Amniotic stem cell (primary cell): Measurements from ENCODE around the gene APH1A.
"Not testable (repeated sequence)": the region's sequence is repeated elsewhere in the genome, so short reads cannot be mapped to it uniquely, and the experiment has no call there.

Source experiments
- DNase-seq: peaks from one replicate; lab custom pipeline; 2025; lab: John Stamatoyannopoulos, UW

Gene APH1A

DNA sequence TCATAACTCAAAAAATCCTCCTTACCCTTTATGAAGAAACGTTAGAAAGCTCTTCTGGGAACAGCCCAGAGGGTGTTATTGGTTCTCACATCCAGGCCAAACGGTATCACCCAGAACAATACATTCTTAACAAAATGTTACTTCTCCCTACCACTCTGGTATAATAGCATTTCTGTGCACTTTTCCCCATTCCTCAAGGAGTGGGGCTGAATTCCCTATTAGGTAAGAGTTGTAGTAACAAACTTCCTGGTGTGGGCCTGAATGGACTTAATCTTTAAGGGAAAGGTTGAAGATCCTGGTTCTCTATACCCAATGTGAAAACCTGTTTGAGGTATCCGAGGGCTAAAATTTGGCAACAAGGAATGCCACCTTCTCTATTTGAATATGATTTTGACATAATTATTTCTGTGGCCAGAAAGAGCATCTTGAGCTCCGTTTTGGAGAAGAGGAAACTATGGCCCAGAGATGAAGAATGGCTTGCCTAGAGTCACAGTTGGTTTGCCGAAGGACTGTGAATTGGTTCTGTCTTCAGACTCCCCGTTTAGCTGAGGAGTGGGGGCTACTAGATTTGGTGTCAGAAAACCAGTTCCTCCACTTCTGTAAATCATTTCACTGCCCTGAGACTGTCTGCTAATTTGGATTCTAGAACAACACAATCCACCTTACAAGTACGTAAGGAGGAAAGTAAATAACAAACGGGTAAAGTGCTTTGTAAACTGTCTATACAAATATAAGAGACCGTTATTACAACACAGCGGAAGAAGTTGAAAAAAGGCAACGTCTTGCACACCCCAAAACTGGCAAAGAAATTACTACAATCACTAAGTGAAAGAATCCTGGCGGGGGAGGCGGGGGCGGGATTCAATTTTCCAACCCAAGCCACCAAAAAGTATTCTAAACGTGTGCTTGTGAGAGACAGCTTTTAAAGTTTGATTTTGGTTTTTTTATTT is 35.2 kb downstream of the APH1A start:
- DNase-seq = no peak

DNA sequence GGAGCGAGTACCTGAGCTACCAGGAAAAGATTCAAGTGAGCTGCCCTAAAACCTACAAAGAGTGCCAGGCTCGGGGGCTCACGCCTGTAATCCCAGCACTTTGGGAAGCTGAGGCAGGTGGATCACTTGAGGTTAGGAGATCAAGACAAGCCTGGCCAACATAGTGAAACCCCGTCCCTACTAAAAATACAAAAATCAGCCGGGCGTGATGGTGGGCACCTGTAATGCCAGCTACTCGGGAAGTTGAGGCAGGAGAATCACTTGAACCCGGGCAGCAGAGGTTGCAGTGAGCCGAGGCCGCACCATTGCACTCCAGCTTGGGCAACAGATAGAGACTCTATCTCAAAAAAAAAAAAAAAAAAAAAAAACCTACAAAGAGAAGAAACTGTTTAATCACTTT is 35.9 kb downstream of the APH1A start:
- not testable (repeated sequence) for DNase-seq

DNA sequence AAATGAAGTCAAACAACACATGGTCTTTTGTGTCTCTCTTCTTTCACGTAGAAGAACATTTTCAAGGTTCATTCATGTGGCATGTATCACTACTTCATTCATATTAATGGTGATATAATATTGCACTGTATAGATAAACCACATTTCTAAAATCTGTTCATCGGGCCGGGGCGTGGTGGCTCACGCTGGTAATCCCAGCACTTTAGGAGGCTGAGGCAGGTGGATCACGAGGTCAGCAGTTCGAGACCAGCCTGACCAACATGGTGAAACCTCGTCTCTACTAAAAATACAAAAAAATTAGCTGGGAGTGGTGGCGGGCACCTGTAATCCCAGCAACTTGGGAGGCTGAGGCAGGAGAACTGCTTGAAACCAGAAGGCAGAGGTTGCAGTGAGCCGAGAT is 40.6 kb downstream of the APH1A start:
- not testable (repeated sequence) for DNase-seq

DNA sequence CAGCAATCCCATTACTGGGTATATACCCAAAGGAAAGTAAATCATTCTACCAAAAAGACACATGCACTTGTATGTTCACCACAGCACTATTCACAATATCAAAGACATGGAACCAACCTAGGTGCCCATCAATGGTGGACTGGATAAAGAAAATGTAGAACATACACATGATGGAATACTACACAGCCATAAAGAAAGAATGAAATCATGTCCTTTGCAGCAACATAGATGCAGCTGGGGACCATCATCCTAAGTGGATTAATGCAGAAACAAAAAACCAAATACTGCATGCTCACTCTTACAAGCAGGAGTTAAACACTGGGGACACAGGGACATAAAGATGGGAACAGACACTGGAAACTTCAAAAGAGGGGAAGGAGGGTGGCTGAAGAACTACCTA is 41.6 kb downstream of the APH1A start:
- no peak for DNase-seq

DNA sequence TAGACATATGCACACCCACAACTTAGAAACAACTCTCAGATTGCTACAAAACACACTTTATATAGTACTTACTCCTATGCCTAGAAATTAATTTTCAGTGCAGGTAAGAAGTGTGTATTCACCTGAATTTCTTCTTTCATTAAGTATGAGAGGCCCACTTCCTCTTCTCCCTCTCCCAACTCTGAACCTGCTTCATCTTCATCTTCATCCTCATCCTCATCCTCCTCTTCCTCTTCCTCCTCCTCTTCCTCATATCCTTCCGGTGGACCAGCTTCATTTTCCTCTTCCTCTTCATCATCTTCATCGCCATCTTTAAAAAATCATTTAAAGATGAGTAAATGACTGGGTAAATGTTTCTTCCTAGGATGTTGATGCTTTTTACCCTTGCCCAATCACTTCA is 42.3 kb downstream of the APH1A start:
- DNase-seq = no peak

DNA sequence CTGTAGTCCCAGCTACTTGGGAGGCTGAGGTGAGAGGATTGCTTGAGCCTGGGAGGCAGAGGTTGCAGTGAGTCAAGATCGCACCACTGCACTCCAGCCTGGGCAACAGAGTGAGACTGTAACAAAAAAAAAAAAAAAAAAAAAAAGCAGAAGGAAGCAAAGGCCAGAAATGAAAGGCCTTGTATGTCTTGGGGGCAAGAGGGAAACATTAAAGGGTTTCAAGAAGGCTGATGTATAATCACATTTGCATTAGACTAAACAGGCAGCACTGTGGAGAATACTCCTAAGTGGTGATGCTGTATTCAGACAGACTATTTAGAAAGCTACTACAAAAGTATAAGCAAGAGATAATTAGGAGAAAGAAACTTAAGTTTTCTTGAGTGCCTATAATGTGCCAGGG is 43.3 kb downstream of the APH1A start:
- no peak for DNase-seq

DNA sequence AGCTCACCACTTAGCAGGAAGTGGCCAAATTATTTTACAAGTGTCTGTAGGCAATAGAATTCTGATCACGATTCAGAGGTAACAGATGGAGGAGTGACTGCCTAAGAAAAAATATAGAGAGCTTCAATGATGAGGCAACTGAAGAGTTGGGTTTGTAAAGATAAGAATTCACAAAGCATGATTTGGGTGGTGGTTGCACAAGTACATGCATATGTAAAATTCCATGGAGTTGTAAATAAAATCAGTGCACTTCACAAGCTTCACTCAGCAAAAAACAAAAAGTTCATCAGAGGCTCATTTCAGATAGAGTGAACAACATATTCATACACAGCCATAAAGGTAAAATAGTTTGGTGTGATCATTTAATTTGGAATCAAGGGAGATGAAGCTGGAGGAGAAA is 43.8 kb downstream of the APH1A start:
- no peak for DNase-seq

DNA sequence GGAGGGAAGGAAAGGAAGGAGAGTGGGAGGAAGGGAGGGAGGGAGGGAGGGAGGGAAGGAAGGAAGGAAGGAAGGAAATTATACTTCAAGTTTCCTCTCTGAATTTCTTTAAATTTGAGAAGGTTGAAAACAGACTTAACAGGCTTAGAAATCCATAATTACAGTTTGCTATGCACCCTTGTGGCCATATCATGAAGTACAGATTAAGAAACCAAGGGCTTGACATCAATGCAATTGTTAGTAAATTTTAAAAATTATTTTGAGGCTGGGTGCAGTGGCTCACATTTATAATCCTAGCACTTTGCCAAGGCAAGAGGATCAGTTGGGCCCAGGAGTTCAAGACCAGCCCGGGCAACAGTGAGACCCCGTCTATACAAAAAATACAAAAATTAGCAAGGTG is 47.3 kb downstream of the APH1A start:
- no peak for DNase-seq

DNA sequence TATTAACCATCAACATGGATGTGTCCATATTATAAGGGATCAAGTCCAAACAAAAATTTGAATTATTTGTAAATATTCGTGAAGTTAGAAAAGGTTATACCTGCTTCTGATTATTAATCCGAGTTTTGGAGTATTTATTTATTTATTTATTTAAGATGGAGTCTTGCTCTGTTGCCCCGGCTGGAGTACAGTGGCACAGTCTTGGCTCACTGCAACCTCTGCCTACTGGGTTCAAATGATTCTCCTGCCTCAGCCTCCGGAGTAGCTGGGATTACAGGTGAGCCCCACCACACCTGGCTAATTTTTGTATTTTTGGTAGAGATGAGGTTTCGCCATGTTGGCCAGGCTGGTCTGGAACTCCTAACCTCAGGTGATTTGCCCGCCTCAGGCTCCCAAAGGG is 53.0 kb downstream of the APH1A start:
- not testable (repeated sequence) for DNase-seq
